Measurements from ENCODE around the gene SMIM23.

The SMIM23 gene

GRCh38 chr5:171795381-171795780, 9.8 kb downstream of the SMIM23 start:
- TF ChIP-seq, protein P1, sequence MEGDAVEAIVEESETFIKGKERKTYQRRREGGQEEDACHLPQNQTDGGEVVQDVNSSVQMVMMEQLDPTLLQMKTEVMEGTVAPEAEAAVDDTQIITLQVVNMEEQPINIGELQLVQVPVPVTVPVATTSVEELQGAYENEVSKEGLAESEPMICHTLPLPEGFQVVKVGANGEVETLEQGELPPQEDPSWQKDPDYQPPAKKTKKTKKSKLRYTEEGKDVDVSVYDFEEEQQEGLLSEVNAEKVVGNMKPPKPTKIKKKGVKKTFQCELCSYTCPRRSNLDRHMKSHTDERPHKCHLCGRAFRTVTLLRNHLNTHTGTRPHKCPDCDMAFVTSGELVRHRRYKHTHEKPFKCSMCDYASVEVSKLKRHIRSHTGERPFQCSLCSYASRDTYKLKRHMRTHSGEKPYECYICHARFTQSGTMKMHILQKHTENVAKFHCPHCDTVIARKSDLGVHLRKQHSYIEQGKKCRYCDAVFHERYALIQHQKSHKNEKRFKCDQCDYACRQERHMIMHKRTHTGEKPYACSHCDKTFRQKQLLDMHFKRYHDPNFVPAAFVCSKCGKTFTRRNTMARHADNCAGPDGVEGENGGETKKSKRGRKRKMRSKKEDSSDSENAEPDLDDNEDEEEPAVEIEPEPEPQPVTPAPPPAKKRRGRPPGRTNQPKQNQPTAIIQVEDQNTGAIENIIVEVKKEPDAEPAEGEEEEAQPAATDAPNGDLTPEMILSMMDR (IDR thresholded peaks at IDR 0.05; ENCODE audit: insufficient read depth, low read depth, low read length, missing control alignments), result no peak
- no peak for DNase-seq (ENCODE audit: low read depth)
- no peak overlapping the region for H3K4me3 ChIP-seq (ENCODE audit: low read depth, low read length)

DNA sequence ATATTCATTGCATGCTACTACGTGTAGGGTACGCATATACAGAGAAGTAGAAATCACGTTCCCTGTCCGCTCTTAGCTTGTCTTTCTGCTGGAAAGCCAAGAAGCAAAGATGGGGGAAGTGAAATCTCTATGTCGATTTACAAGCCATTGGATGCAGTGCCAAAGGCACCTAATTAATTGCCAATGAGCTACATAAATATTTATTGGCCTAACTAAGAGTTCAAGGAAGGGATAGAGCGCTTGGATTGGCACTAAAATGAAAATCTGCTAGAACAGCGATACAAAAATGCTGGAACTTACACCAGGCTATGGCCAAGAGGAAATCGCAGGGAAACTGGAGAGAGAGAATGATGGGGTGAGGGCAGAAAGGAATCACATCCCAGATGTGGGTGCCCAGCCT, 10.8 kb downstream of the SMIM23 start:
- TF ChIP-seq, protein P1 (IDR thresholded peaks at IDR 0.05; ENCODE audit: insufficient read depth, low read depth, low read length, missing control alignments), result no peak
- DNase-seq (ENCODE audit: low read depth), result no peak
- H3K4me3 ChIP-seq (ENCODE audit: low read depth, low read length), result no peak overlapping the region

DNA sequence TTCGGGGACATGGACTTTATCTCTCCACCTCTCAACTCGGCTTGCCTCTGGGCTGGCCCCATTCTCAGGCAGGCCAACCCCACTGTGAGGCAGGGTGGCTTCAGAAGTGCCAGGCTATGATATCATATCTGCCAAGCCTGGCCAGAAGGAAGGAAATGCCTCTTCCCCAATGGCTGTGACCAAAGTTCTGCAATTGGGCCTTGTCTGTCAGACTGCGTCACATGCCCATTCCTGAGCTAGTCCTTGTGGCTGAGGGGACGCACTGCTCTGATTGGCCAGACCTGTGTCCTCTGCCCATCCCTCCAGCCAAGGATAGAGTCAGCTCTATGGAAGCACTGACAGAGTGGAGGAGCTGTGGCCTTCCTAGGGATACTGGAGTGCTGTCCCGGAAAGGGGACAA, 11.9 kb downstream of the SMIM23 start:
- no peak overlapping the region for H3K4me3 ChIP-seq (ENCODE audit: low read depth, low read length)
- TF ChIP-seq, protein P1 (IDR thresholded peaks at IDR 0.05; ENCODE audit: insufficient read depth, low read depth, low read length, missing control alignments), result no peak
- no peak for DNase-seq (ENCODE audit: low read depth)

DNA sequence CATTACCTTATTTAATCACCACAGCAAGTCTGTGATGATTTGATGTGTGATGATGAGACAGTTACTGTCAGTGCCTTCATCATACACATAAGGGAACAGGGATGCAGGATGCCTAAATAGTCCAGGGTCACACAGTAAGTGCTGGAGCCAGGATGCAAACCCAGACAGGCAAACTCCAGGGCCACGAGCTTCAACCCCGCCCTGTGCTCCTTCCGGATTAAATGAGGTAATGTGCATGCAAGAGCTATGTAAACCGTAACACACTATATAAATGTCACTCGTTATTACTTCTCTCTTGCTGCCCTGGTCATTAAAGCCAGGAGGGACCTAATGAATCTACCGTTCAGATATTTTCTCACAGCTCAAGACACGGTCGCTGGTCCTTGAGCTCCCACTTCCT, 12.8 kb downstream of the SMIM23 start:
- no peak for DNase-seq (ENCODE audit: low read depth)
- TF ChIP-seq, protein P1 (IDR thresholded peaks at IDR 0.05; ENCODE audit: insufficient read depth, low read depth, low read length, missing control alignments), result no peak
- no peak overlapping the region for H3K4me3 ChIP-seq (ENCODE audit: low read depth, low read length)

GRCh38 chr5:171801839-171802238, 16.2 kb downstream of the SMIM23 start:
- no peak for DNase-seq (ENCODE audit: low read depth)
- TF ChIP-seq, protein P1 (IDR thresholded peaks at IDR 0.05; ENCODE audit: insufficient read depth, low read depth, low read length, missing control alignments), result no peak

DNA sequence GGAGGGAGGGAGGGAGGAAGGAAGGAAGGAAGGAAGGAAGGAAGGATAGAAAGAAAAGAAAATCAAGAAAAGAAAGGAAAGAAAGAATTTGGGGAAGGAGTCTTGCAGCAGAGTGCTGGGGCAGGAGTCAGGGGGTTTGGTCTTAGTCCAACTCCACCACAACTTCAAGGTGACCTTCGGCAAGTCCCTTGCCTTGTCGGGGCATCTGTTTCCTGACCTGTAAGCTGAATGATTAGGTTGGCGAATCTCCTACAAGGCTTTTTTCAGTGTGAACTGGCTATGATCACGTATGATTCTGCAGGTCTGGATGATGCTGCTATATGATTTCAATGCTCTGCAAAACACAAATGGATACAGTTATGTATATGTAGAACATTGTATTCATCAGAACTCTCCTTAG, 20.1 kb downstream of the SMIM23 start:
- DNase-seq (ENCODE audit: low read depth), result no peak
- TF ChIP-seq, protein P1 (IDR thresholded peaks at IDR 0.05; ENCODE audit: insufficient read depth, low read depth, low read length, missing control alignments), result no peak
- no peak overlapping the region for H3K4me3 ChIP-seq (ENCODE audit: low read depth, low read length)

More at GRCh38 chr5:171801839-171802238, 16.2 kb downstream of the SMIM23 start:
- H3K4me3 ChIP-seq (ENCODE audit: low read depth, low read length), result no peak overlapping the region

- TF ChIP-seq, protein P1 (IDR thresholded peaks at IDR 0.05; ENCODE audit: insufficient read depth, low read depth, low read length, missing control alignments), result no peak
- H3K4me3 ChIP-seq (ENCODE audit: low read depth, low read length), result no peak overlapping the region
- no peak for DNase-seq (ENCODE audit: low read depth)
Observed at GRCh38 chr5:171806976-171807747, 21.5 kb downstream of the SMIM23 start.
